Measurements from ENCODE around the gene XXYLT1.

Gene XXYLT1

GRCh38 chr3:195266428-195266827, 4.5 kb downstream of the XXYLT1 start:
- DNase-seq: no peak

- DNase-seq: no peak
Measured at GRCh38 chr3:195265363-195265976, 5.5 kb downstream of the XXYLT1 start.

- DNase-seq: no peak
Measured at GRCh38 chr3:195263925-195264600, 6.9 kb downstream of the XXYLT1 start.

- peak; percentile 38 for DNase-seq
Measured at GRCh38 chr3:195263193-195263924, 7.6 kb downstream of the XXYLT1 start.

GRCh38 chr3:195261925-195262324, 9.0 kb downstream of the XXYLT1 start:
- DNase-seq: no peak

DNA sequence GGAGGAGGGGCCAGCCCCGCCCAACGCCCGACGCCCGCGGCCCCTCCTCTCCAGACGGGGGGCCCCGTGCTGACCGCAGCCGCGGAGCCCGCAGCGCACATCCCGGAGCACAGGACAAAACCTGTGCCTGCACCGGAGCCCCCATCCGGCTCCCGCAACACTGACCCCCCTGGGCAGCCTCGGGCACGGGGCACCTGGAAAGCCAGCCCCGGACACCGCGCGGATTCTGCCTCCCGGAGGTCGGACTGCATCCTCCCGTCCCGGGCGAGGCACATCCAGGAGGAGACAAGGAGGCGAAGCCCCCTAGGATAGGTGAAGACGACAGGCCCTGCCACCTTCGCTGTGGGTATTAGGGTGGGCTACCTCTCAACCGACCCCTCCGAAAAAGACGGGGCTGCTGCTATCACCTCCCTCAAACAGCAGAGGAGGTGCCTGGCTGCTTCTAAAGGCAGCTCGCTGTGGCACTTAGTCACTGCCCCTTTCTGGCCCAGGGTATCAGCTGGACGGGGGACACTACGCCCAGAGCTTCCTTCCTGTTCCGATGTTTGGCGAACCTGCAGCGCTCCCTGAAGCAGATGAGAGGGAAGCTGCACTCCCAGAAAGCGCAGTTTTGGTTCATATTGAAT, 10.6 kb downstream of the XXYLT1 start:
- DNase-seq: no peak

- peak; percentile 95 for DNase-seq
Measured at GRCh38 chr3:195259475-195260279, 11.3 kb downstream of the XXYLT1 start.

- DNase-seq: peak; percentile 73
Measured at GRCh38 chr3:195259154-195259474, 11.8 kb downstream of the XXYLT1 start.

DNA sequence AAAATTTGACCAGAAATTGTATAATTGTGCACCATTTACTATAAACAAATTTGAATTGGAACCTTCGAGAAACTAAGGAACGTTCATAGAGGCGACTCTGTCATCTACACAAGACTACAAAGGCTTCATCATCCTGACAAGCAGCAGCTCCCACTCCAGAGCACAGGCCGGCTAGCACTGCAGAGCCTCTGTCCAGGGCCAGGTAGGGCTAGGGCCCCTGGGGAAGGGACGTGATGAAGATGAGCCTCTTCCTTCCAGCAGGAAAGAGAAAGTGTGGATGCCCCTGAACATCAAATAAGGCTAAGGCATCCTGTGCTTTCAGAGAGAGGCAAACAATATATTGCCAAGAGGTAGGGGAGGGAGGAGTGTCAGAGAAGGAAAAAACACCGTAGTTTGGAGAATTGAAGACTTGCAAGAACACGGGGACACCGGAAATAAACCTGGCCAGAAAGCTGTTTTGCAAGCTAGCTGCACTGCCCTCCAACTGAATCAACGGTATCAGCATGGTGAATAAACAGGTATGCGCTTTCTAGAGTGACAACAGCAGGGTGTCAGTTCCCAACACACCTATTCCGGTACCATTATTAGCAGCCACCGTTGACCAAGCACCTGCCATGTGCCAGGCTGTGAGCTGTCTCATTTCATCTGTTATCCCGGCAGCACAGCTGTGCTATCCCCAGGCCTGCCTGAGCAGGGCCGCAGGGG, 12.4 kb downstream of the XXYLT1 start:
- no peak for DNase-seq

GRCh38 chr3:195257454-195258448, 13.2 kb downstream of the XXYLT1 start:
- DNase-seq: peak; percentile 34

GRCh38 chr3:195256639-195257453, 14.1 kb downstream of the XXYLT1 start:
- no peak for DNase-seq

- no peak for DNase-seq
Measured at GRCh38 chr3:195255571-195256501, 15.1 kb downstream of the XXYLT1 start.

DNA sequence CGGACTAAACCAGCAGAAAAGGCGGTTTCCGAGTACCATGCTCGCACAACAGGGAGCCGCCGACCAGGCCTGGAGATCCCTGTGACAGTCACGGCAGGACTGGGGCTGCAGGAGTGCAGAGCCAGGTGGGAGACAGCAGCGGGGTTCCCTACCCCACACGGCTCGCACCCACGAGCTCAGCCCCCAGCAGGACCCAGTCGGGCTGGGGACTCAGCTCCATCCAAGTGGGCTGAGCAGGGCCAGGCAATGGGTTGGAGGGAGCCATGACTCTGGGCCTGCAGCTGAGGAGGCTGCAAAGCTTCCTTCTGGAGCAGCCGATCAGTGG, 15.8 kb downstream of the XXYLT1 start:
- DNase-seq: no peak

- no peak for DNase-seq
Measured at GRCh38 chr3:195254454-195255175, 16.3 kb downstream of the XXYLT1 start.

DNA sequence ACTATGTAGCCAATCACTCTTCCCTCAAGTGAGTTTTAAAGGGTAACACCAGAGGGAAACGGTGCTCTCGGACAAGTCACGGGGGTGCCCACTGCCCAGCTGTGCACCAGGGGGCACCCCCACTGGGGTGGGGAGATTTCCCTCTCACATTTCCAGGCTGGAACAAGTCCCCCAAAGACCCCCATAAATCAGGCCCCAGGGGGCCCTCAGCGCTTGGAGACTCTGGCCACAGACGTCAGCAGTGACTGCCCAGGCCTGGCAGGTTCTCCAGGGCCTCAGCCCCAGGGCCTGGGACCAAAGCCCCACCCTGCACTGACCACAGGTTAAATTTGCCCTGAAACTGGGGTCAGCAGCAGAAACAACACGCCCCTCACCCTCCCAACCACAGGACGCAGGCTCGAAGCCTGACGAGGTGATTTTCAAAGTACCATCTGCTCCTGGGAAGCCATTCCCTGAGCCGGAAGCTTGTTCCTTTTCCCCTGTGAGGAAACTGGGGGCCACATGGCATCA, 17.0 kb downstream of the XXYLT1 start:
- DNase-seq: no peak

GRCh38 chr3:195251336-195252065, 19.5 kb downstream of the XXYLT1 start:
- DNase-seq: no peak

DNA sequence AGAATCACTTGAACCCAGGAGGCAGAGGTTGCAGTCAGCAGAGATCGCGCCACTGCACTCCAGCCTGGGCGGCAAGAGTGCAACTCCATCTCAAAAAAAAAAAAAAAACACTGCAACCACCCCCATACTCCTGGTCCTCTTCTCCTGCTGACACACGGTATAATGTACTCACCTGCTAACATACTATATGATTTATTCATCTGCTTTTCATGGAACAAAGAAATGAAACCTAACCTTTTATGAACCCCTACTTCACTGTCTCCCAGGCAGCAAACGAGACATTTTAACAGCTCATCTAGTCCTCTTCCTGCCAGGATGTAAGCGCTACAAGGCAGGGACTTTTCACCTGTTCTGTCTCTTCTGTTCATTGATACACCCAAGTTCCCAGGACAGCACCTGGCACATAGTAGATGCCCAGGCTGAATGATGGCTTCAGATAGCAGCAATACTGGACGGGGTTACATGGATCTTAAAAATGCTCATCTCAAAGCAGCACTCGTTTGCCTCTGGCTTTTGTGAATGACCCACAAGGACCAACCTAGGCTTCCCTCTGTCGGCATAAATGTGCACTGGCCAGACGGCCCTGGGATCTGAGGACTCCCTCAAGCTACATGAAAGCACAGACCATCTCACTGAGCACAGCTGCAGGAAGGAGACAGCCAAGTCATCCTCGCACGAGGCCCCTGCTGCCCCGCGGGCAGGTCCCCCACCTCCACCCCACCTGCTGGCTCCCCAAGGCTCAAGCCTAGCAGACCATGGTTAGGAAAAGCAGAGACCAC, 20.3 kb downstream of the XXYLT1 start:
- DNase-seq: no peak

Data from fibroblast of skin of right quadriceps (primary cell).